Neural progenitor cell (in vitro differentiated cells): ENCODE results near the gene ST6GAL2.

ENCODE experiments used
- CTCF ChIP-seq: fragments of 200-600 bp; sonication (generic); IDR thresholded peaks from 2 replicates; pipeline ENCODE4 v1.5.1; 2017; ENCODE audit warnings: antibody characterized with exemption, mild to moderate bottlenecking
- EZH2 ChIP-seq: fragments of 200-600 bp; sonication (generic); IDR thresholded peaks from 2 replicates; pipeline ENCODE4 v1.6.1; 2017; ENCODE audit warnings: antibody characterized with exemption, mild to moderate bottlenecking, moderate library complexity
- EZH2phosphoT487 ChIP-seq: fragments of 200-600 bp; sonication (generic); IDR thresholded peaks from 2 replicates; pipeline ENCODE4 v1.6.1; 2017; ENCODE audit warnings: antibody characterized with exemption

GRCh38 chr2:106798826-106799552 is 87.0 kb downstream of the ST6GAL2 start:
- TF ChIP-seq CTCF (no peak), EZH2 (no peak), EZH2phosphoT487 (no peak)
